Right lobe of liver (tissue), 4 donors: Measurements from ENCODE around the gene IFNAR2.
A peak's percentile ranks its signal among the peaks of the same experiment; 100 is the strongest.

Source experiments
- CTCF ChIP-seq, 4 donors: fragments of 200-600 bp in 3 of 4; fragments of 450-650 bp in 1 of 4; IDR thresholded peaks; one replicate each; pipeline versions ENCODE4 v1.5.1 to v1.8.0; 2016 to 2022; ENCODE audit warnings: antibody characterized with exemption in 4 of 4, mild to moderate bottlenecking in 2 of 4
- POLR2A ChIP-seq: fragments of 450-650 bp; IDR thresholded peaks from one replicate; pipeline ENCODE4 v1.6.1; 2017; ENCODE audit warnings: antibody characterized with exemption, mild to moderate bottlenecking
- donor health status: DM: no; HTN: no; CAD: no.
- donor health status: DM: no; HTN: no; CAD: no.
- donor health status: DM: no; HTN: yes; CAD: no.

GRCh38 chr21:33266050-33266788 lies 36.5 kb downstream of the IFNAR2 start, which contains the start of gene IL10RB:
- no peak for TF ChIP-seq CTCF (IDR thresholded peaks at IDR 0.05)
- peak; percentile 53 for TF ChIP-seq POLR2A
